HL-60 (cell line): ENCODE measurements around the gene VN1R5.
"Not testable (repeated sequence)": the region's sequence is repeated elsewhere in the genome, so short reads cannot be mapped to it uniquely, and the experiment has no call there.

Experiments
- DNase-seq, 2 experiments: peaks; one replicate each; pipeline ENCODE4 v3.0.0-alpha.2; 2010 to 2020; ENCODE audit warnings: low read depth in 1 of 2, low spot score in 1 of 2
- H3K27ac ChIP-seq: fragments of 250-450 bp; sonication (Bioruptor Pico); replicated peaks from 2 replicates; pipeline ENCODE4 v1.5.1; 2020; ENCODE audit warnings: mild to moderate bottlenecking, moderate library complexity
- H3K27me3 ChIP-seq: fragments of 250-450 bp; sonication (Bioruptor Pico); 2 replicates; pipeline ENCODE4 v1.5.1; 2021; ENCODE audit warnings: mild to moderate bottlenecking, moderate library complexity; ENCODE audit not compliant: insufficient read depth, poor library complexity, severe bottlenecking
- H3K4me3 ChIP-seq: replicated peaks from 2 replicates; pipeline ENCODE4 v1.5.1; 2011; ENCODE audit warnings: mild to moderate bottlenecking, control low read depth, low read length; ENCODE audit not compliant: insufficient read depth
- GABPA ChIP-seq: IDR thresholded peaks from 2 replicates; pipeline ENCODE4 v1.6.1; 2012; ENCODE audit warnings: low read depth
- POLR2AphosphoS5 ChIP-seq: IDR thresholded peaks from 2 replicates; pipeline ENCODE4 v1.6.1; 2012; ENCODE audit warnings: low read depth
- SPI1 ChIP-seq: IDR thresholded peaks from 2 replicates; pipeline ENCODE4 v1.6.1; 2012; ENCODE audit warnings: low read depth, mild to moderate bottlenecking, borderline replicate concordance
- TF ChIP-seq, protein P1 (sequence below): IDR thresholded peaks from 2 replicates; pipeline ENCODE4 v1.6.1; 2012; ENCODE audit warnings: low read depth; ENCODE audit not compliant: insufficient replicate concordance
- TF ChIP-seq, protein P2 (sequence below): IDR thresholded peaks from one replicate; pipeline ENCODE4 v1.5.1; 2011; ENCODE audit warnings: low read length, control low read depth, inconsistent platforms; ENCODE audit not compliant: insufficient read depth

The VN1R5 gene

DNA sequence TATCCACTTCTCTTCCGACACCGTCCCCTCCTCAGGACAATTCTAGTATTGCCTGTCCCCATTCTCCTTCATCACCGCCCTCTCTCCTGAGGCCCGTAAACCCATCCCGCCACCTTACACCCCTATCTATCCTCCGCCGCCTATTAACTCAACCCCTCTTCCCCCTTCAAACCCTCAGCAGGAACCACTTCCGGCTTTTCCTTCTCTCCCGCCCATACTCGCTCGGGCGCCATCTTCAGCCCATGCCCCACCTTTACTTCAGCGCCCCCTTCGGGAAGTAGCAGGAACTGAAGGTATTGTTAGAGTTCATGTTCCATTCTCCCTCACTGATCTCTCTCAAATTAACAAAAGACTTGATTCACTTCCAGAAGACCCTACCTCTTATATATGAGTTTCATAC is 31.6 kb downstream of the VN1R5 start:
- Histone ChIP-seq H3K27ac (no peak overlapping the region), H3K4me3 (no peak overlapping the region), H3K27me3 (no peaks in the 10 kb centered on the region)
- no peak for DNase-seq
- no peak for TF ChIP-seq GABPA
- TF ChIP-seq POLR2AphosphoS5 = no peak
- TF ChIP-seq, protein P1, sequence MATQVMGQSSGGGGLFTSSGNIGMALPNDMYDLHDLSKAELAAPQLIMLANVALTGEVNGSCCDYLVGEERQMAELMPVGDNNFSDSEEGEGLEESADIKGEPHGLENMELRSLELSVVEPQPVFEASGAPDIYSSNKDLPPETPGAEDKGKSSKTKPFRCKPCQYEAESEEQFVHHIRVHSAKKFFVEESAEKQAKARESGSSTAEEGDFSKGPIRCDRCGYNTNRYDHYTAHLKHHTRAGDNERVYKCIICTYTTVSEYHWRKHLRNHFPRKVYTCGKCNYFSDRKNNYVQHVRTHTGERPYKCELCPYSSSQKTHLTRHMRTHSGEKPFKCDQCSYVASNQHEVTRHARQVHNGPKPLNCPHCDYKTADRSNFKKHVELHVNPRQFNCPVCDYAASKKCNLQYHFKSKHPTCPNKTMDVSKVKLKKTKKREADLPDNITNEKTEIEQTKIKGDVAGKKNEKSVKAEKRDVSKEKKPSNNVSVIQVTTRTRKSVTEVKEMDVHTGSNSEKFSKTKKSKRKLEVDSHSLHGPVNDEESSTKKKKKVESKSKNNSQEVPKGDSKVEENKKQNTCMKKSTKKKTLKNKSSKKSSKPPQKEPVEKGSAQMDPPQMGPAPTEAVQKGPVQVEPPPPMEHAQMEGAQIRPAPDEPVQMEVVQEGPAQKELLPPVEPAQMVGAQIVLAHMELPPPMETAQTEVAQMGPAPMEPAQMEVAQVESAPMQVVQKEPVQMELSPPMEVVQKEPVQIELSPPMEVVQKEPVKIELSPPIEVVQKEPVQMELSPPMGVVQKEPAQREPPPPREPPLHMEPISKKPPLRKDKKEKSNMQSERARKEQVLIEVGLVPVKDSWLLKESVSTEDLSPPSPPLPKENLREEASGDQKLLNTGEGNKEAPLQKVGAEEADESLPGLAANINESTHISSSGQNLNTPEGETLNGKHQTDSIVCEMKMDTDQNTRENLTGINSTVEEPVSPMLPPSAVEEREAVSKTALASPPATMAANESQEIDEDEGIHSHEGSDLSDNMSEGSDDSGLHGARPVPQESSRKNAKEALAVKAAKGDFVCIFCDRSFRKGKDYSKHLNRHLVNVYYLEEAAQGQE = no peak

DNA sequence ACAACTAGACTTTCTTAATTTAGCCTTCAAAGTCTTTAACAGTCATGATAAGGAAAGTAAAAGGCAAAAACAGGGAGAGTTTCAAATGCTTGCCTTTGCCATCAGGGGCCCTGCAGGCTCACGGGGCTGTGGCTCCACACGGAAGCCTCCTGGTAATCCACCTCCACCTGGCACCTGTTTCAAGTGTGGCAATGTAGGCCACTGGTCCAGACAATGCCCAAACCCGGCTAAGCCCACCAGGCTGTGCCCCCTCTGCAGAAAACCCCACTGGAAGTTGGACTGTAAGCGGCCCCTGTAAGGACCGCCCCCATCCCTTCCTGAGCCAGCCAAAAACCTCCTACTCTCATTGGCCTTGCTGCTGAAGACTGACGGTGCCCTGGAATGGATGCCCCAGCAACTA is 32.5 kb downstream of the VN1R5 start:
- no peak for DNase-seq
- Histone ChIP-seq H3K27ac (no peak overlapping the region), H3K4me3 (no peak overlapping the region), H3K27me3 (no peaks in the 10 kb centered on the region)
- TF ChIP-seq SPI1 = no peak
- TF ChIP-seq, protein P2, sequence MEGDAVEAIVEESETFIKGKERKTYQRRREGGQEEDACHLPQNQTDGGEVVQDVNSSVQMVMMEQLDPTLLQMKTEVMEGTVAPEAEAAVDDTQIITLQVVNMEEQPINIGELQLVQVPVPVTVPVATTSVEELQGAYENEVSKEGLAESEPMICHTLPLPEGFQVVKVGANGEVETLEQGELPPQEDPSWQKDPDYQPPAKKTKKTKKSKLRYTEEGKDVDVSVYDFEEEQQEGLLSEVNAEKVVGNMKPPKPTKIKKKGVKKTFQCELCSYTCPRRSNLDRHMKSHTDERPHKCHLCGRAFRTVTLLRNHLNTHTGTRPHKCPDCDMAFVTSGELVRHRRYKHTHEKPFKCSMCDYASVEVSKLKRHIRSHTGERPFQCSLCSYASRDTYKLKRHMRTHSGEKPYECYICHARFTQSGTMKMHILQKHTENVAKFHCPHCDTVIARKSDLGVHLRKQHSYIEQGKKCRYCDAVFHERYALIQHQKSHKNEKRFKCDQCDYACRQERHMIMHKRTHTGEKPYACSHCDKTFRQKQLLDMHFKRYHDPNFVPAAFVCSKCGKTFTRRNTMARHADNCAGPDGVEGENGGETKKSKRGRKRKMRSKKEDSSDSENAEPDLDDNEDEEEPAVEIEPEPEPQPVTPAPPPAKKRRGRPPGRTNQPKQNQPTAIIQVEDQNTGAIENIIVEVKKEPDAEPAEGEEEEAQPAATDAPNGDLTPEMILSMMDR = no peak
- TF ChIP-seq, protein P1 = no peak
- TF ChIP-seq POLR2AphosphoS5 = no peak
- no peak for TF ChIP-seq GABPA

DNA sequence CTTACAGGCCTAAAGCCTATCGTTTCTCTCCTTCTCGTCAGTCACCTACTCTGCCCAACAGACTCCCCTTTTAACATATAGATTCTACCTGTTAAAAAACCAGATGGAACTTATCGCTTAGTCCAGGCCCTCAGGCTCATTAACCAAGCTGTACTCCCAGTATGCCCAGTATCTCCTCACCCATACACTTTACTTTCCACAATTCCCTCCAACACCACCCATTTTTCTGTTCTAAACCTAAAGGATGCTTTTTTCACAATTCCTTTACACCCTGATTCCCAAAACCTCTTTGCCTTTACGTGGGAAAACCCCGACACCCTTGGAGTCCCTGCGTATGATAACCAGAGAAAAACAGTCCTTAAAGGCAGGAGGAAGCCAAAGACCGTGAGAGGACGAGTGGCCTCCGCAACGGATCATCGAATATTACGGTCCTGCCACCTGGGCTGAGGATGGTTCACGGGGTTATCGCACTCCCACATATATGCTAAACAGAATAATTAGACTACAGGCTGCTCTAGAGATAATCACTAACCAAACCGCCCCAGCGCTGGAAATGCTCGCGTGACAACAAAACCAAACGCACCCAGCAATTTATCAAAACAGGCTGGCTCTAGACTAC is 33.5 kb downstream of the VN1R5 start:
- DNase-seq, H3K27ac ChIP-seq, H3K27me3 ChIP-seq, H3K4me3 ChIP-seq: not testable (repeated sequence)

DNA sequence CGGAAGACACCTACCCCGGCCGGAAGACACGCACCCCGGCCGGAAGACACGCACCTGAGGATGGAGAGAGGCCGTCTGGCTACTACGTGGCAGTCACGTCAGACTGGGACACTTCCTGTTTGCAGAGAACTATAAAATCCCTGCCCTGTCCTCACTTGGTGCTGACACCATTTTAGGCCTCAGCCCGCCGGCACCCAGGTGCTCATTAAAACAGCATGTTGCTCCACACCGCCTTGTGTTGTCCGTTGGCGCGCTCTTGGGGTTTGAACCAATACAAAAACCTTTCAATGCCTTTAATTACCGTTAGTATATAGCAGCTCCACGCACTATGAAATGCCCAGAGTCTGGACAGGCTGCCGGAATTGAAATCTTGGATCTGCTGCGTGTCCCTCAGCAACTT is 34.7 kb downstream of the VN1R5 start:
- no peaks in the 10 kb centered on the region for H3K27me3 ChIP-seq
- H3K27ac ChIP-seq = no peak overlapping the region
- TF ChIP-seq, protein P1 = no peak
- no peak for DNase-seq
- H3K4me3 ChIP-seq = no peak overlapping the region

DNA sequence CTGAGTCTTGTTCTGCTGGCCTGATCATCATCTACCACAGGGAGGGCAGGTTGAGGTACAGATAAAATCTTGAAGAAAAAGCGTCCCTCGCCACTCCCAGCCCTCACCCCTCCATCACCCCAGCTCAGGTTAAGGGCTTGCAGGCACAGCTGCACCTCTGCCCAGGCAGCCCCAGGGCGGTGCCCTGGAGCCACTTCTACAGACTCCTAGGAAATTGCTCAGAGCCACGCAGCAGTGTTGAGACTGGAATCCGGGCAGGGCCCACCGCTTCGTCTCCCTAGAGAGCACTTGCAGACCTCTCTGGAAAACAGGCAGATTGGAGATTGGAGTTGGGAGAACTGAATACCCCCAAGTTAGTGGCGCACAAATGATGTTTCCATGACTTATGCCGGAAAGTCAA is 35.3 kb downstream of the VN1R5 start:
- TF ChIP-seq GABPA (no peak), SPI1 (no peak), POLR2AphosphoS5 (no peak)
- TF ChIP-seq, protein P1 = no peak
- TF ChIP-seq, protein P2 = no peak
- no peak overlapping the region for H3K4me3 ChIP-seq
- no peaks in the 10 kb centered on the region for H3K27me3 ChIP-seq
- no peak for DNase-seq
- H3K27ac ChIP-seq = no peak overlapping the region
